Measurements from ENCODE around the gene UNK. TPM values are rescaled to one million over a fixed set of nuclear protein-coding genes. Genes with fewer than 3 reads are reported as not detected.

UNK gene
- total RNA-seq, 1 experiment from 2014 or later, result 27.8 TPM

GRCh38 chr17:75823257-75824041, 38.8 kb downstream of the UNK start:
- Histone ChIP-seq H3K4me2 (no peak overlapping the region), H3K27me3 (ENCODE audit: insufficient read depth, low read depth) (no peaks in the 10 kb centered on the region), H4K20me1 (ENCODE audit: insufficient read depth) (no peaks in the 10 kb centered on the region), H3F3A (ENCODE audit: insufficient read depth, low read depth) (peaks cover 28% of the 10 kb centered on the region; the same call in 1 of the 2 replicates), H3K36me3 (ENCODE audit: low read depth) (peaks cover 9% of the 10 kb centered on the region), H3K79me2 (ENCODE audit: low read depth) (no peaks in the 10 kb centered on the region), H3K4me1 (replicated peaks; ENCODE audit: insufficient read depth) (no peaks in the 10 kb centered on the region), H3K9me3 (ENCODE audit: insufficient read depth, low read depth) (no peaks in the 10 kb centered on the region), H3K27ac (no peak overlapping the region), H2AFZ (no peak overlapping the region), H3K9me2 (ENCODE audit: insufficient read depth) (no peaks in the 10 kb centered on the region), H3K4me3 (no peak overlapping the region)
- no peak for TF ChIP-seq EZH2 (IDR thresholded peaks at IDR 0.05; ENCODE audit: low read depth)
- no peak for TF ChIP-seq CTCF (conservative IDR thresholded peaks at IDR 0.05)
- intact Hi-C loops (cut with micrococcal nuclease; ENCODE audit: unreplicated experiment), result no loop called here
- ChIA-PET POLR2A (ENCODE audit: unreplicated experiment) (no interaction called here), CTCF (no interaction called here)
- BruUV-seq (replicated peaks), result no TSS peak
- DNase-seq, result no peak

- Histone ChIP-seq H4K20me1 (ENCODE audit: insufficient read depth) (no peaks in the 10 kb centered on the region), H3K27ac (no peak overlapping the region), H3K4me2 (no peak overlapping the region), H3K9me3 (ENCODE audit: insufficient read depth, low read depth) (no peaks in the 10 kb centered on the region), H3K79me2 (ENCODE audit: low read depth) (no peaks in the 10 kb centered on the region), H3K36me3 (ENCODE audit: low read depth) (peaks cover 4% of the 10 kb centered on the region; the same call in 1 of the 2 replicates), H3F3A (ENCODE audit: insufficient read depth, low read depth) (peaks cover 28% of the 10 kb centered on the region; the same call in 1 of the 2 replicates), H2AFZ (no peak overlapping the region), H3K9me2 (ENCODE audit: insufficient read depth) (no peaks in the 10 kb centered on the region), H3K27me3 (ENCODE audit: insufficient read depth, low read depth) (no peaks in the 10 kb centered on the region), H3K4me1 (replicated peaks; ENCODE audit: insufficient read depth) (no peaks in the 10 kb centered on the region), H3K4me3 (no peak overlapping the region)
- intact Hi-C loops (cut with micrococcal nuclease; ENCODE audit: unreplicated experiment), result no loop called here
- CTCF ChIA-PET, result no interaction called here
- TF ChIP-seq EZH2 (IDR thresholded peaks at IDR 0.05; ENCODE audit: low read depth) (no peak), CTCF (conservative IDR thresholded peaks at IDR 0.05) (no peak)
- DNase-seq, result no peak
- POLR2A ChIA-PET (ENCODE audit: unreplicated experiment), result no interaction called here
- no TSS peak for BruUV-seq (replicated peaks)
These were observed 39.5 kb downstream of the UNK start for GRCh38 chr17:75824050-75824552.

GRCh38 chr17:75824666-75825065, 40.1 kb downstream of the UNK start:
- Histone ChIP-seq H3K27me3 (ENCODE audit: insufficient read depth, low read depth) (no peaks in the 10 kb centered on the region), H3K9me2 (ENCODE audit: insufficient read depth) (no peaks in the 10 kb centered on the region), H3K9me3 (ENCODE audit: insufficient read depth, low read depth) (no peaks in the 10 kb centered on the region), H3K27ac (no peak overlapping the region), H3F3A (ENCODE audit: insufficient read depth, low read depth) (peaks cover 28% of the 10 kb centered on the region; the same call in 1 of the 2 replicates), H3K4me3 (no peak overlapping the region), H3K4me2 (no peak overlapping the region), H3K36me3 (ENCODE audit: low read depth) (peaks cover 4% of the 10 kb centered on the region; the same call in 1 of the 2 replicates), H2AFZ (no peak overlapping the region), H4K20me1 (ENCODE audit: insufficient read depth) (no peaks in the 10 kb centered on the region), H3K4me1 (replicated peaks; ENCODE audit: insufficient read depth) (no peaks in the 10 kb centered on the region), H3K79me2 (ENCODE audit: low read depth) (no peaks in the 10 kb centered on the region)
- intact Hi-C loops (cut with micrococcal nuclease; ENCODE audit: unreplicated experiment), result no loop called here
- TF ChIP-seq EZH2 (IDR thresholded peaks at IDR 0.05; ENCODE audit: low read depth) (no peak), CTCF (conservative IDR thresholded peaks at IDR 0.05) (no peak)
- CTCF ChIA-PET, result no interaction called here
- no TSS peak for BruUV-seq (replicated peaks)
- no peak for DNase-seq
- POLR2A ChIA-PET (ENCODE audit: unreplicated experiment), result interaction anchor here (0.6 kb wide), 2 partner anchors 21 to 36 kb away, joined by 7 read pairs; no protein-coding TSS in a partner anchor
